Neuronal stem cell (in vitro differentiated cells): ENCODE results near the gene TRIM63.

Source experiments
- DNase-seq: peaks from one replicate; pipeline ENCODE4 v3.0.0-alpha.2; 2013; ENCODE audit warnings: low spot score
- H2AFZ ChIP-seq: one replicate; pipeline ENCODE4 v1.6.1; 2013; ENCODE audit warnings: mild to moderate bottlenecking, low read length, inconsistent platforms
- H2AK5ac ChIP-seq: 2 replicates; pipeline ENCODE4 v1.6.1; 2013; ENCODE audit warnings: low read depth, mild to moderate bottlenecking, inconsistent platforms, low read length, moderate library complexity, mixed read lengths
- H2BK120ac ChIP-seq: 2 replicates; pipeline ENCODE4 v1.6.1; 2013; ENCODE audit warnings: low read depth, mild to moderate bottlenecking, inconsistent platforms, low read length, moderate library complexity, mixed read lengths
- H2BK12ac ChIP-seq: one replicate; pipeline ENCODE4 v1.6.1; 2013; ENCODE audit warnings: low read length, inconsistent platforms
- H2BK15ac ChIP-seq: 2 replicates; pipeline ENCODE4 v1.6.1; 2013; ENCODE audit warnings: mild to moderate bottlenecking, low read length, inconsistent platforms, mixed read lengths
- H2BK5ac ChIP-seq: one replicate; pipeline ENCODE4 v1.6.1; 2013; ENCODE audit warnings: inconsistent platforms, mild to moderate bottlenecking, low read length, moderate library complexity
- H3K14ac ChIP-seq: one replicate; pipeline ENCODE4 v1.6.1; 2013; ENCODE audit warnings: low read length, inconsistent platforms
- H3K18ac ChIP-seq: 2 replicates; pipeline ENCODE4 v1.6.1; 2013; ENCODE audit warnings: low read length, inconsistent platforms
- H3K23ac ChIP-seq: 2 replicates; pipeline ENCODE4 v1.6.1; 2013; ENCODE audit warnings: low read depth, mild to moderate bottlenecking, mixed read lengths, low read length, inconsistent platforms; ENCODE audit not compliant: poor library complexity
- H3K27ac ChIP-seq: replicated peaks from 3 replicates; pipeline ENCODE4 v1.5.1; 2013; ENCODE audit warnings: low read length, inconsistent platforms
- H3K27me3 ChIP-seq, 3 experiments: 2 replicates each; pipeline ENCODE4 v1.6.1; 2013; ENCODE audit warnings: low read length in 3 of 3, mild to moderate bottlenecking in 2 of 3, inconsistent platforms in 1 of 3, low read depth in 1 of 3, mixed read lengths in 1 of 3, moderate library complexity in 1 of 3; ENCODE audit not compliant: control insufficient read depth in 3 of 3, insufficient read depth in 3 of 3
- H3K36me3 ChIP-seq, 2 donors: replicated peaks in 1 of 2; 2 replicates each; pipeline ENCODE4 v1.6.1; 2013; ENCODE audit warnings: low read length in 2 of 2; ENCODE audit not compliant: control insufficient read depth in 2 of 2, insufficient read depth in 2 of 2
- H3K4ac ChIP-seq: 2 replicates; pipeline ENCODE4 v1.6.1; 2013; ENCODE audit warnings: inconsistent platforms, mild to moderate bottlenecking, low read length, moderate library complexity
- H3K4me1 ChIP-seq, 2 donors: 1 replicate in 1 of 2; 2 replicates in 1 of 2; pipeline ENCODE4 v1.6.1; 2013; ENCODE audit warnings: low read length in 2 of 2, low read depth in 1 of 2; ENCODE audit not compliant: control insufficient read depth in 2 of 2, insufficient read depth in 1 of 2
- H3K4me2 ChIP-seq: one replicate; pipeline ENCODE4 v1.6.1; 2013; ENCODE audit warnings: mild to moderate bottlenecking, low read length, inconsistent platforms; ENCODE audit not compliant: insufficient read depth, poor library complexity, severe bottlenecking
- H3K4me3 ChIP-seq, 2 donors: 2 replicates each; pipeline ENCODE4 v1.5.1; 2013; ENCODE audit warnings: low read length in 2 of 2, mild to moderate bottlenecking in 2 of 2, inconsistent platforms in 1 of 2, moderate library complexity in 1 of 2
- H3K79me1 ChIP-seq: one replicate; pipeline ENCODE4 v1.6.1; 2013; ENCODE audit warnings: low read depth, mild to moderate bottlenecking, inconsistent platforms, low read length, moderate library complexity
- H3K9ac ChIP-seq: one replicate; pipeline ENCODE4 v1.6.1; 2013; ENCODE audit warnings: mild to moderate bottlenecking, low read depth, low read length, inconsistent platforms; ENCODE audit not compliant: poor library complexity
- H3K9me3 ChIP-seq, 2 donors: replicated peaks in 1 of 2; 2 replicates each; pipeline versions ENCODE3 to v1.6.1; 2013; ENCODE audit warnings: low read length in 2 of 2, mild to moderate bottlenecking in 2 of 2, inconsistent platforms in 1 of 2, low read depth in 1 of 2, mixed read lengths in 1 of 2, moderate library complexity in 1 of 2; ENCODE audit not compliant: control insufficient read depth in 2 of 2, insufficient read depth in 1 of 2
- H4K8ac ChIP-seq: one replicate; pipeline ENCODE4 v1.6.1; 2013; ENCODE audit warnings: low read depth, mild to moderate bottlenecking, inconsistent platforms, low read length, moderate library complexity
- H4K91ac ChIP-seq: one replicate; pipeline ENCODE4 v1.6.1; 2013; ENCODE audit warnings: low read length, low read depth, mild to moderate bottlenecking, inconsistent platforms; ENCODE audit not compliant: poor library complexity
- WGBS, 2 donors: extraction: QIAGEN DNeasy Blood & Tissue Kit; methylation state at CpG; one replicate each; pipeline ENCODE4 v1.1.7; 2013; ENCODE audit warnings: missing lambda C conversion rate in 2 of 2, mixed read lengths in 1 of 2; ENCODE audit not compliant: insufficient read length in 2 of 2, insufficient replicate concordance in 1 of 2; ENCODE audit errors: extremely low coverage in 2 of 2; 5-methylcytosine and 5-hydroxymethylcytosine counted together

The TRIM63 gene

GRCh38 chr1:26072305-26072704, 4.9 kb upstream of the TRIM63 start:
- H4K91ac ChIP-seq: no peak overlapping the region
- H3K27me3 ChIP-seq: peaks cover 0 to 29% (median 0%) of the 10 kb centered on the region in 3 experiments
- H4K8ac ChIP-seq: no peak overlapping the region
- no peak overlapping the region for H3K23ac ChIP-seq
- H3K9ac ChIP-seq: no peak overlapping the region
- no peak overlapping the region for H2BK5ac ChIP-seq
- H3K4me2 ChIP-seq: no peak overlapping the region
- WGBS, 2 donors: no CpG with 5 or more reads among the region's 6 CpGs
- no peak overlapping the region for H2BK15ac ChIP-seq
- H3K4ac ChIP-seq: no peak overlapping the region
- H3K79me1 ChIP-seq: no peaks in the 10 kb centered on the region
- H3K36me3 ChIP-seq: no peaks in the 10 kb centered on the region
- no peaks in the 10 kb centered on the region for H3K4me1 ChIP-seq
- no peak overlapping the region for H3K4me3 ChIP-seq
- DNase-seq: no peak
- no peak overlapping the region for H2BK120ac ChIP-seq
- no peak overlapping the region for H3K14ac ChIP-seq
- H2AFZ ChIP-seq: no peak overlapping the region
- no peak overlapping the region for H3K18ac ChIP-seq
- H2BK12ac ChIP-seq: no peak overlapping the region
- H3K9me3 ChIP-seq: no peaks in the 10 kb centered on the region
- H3K27ac ChIP-seq: no peak overlapping the region
- no peak overlapping the region for H2AK5ac ChIP-seq

GRCh38 chr1:26070963-26071342, 3.5 kb upstream of the TRIM63 start:
- Histone ChIP-seq H3K79me1 (no peaks in the 10 kb centered on the region), H4K91ac (no peak overlapping the region), H2AK5ac (no peak overlapping the region), H2BK15ac (no peak overlapping the region), H2BK120ac (no peak overlapping the region), H3K4me3 (no peak overlapping the region), H3K9me3 (no peaks in the 10 kb centered on the region), H2BK5ac (no peak overlapping the region), H3K27me3 (peaks cover 0 to 42% (median 0%) of the 10 kb centered on the region in 3 experiments), H3K36me3 (no peaks in the 10 kb centered on the region), H3K23ac (no peak overlapping the region), H2BK12ac (no peak overlapping the region), H3K4me1 (no peaks in the 10 kb centered on the region), H3K9ac (no peak overlapping the region), H4K8ac (no peak overlapping the region), H3K4me2 (no peak overlapping the region), H3K27ac (no peak overlapping the region), H2AFZ (no peak overlapping the region), H3K14ac (no peak overlapping the region), H3K18ac (no peak overlapping the region), H3K4ac (no peak overlapping the region)
- DNase-seq: no peak
- WGBS, 2 donors: no CpG with 5 or more reads among the region's 6 CpGs

GRCh38 chr1:26070296-26070962, 3.0 kb upstream of the TRIM63 start:
- Histone ChIP-seq H3K79me1 (no peaks in the 10 kb centered on the region), H2AFZ (no peak overlapping the region), H4K8ac (no peak overlapping the region), H4K91ac (no peak overlapping the region), H3K4me3 (no peak overlapping the region), H3K27ac (no peak overlapping the region), H3K4me2 (no peak overlapping the region), H3K18ac (no peak overlapping the region), H3K36me3 (no peaks in the 10 kb centered on the region), H3K27me3 (peaks cover 0 to 45% (median 0%) of the 10 kb centered on the region in 3 experiments), H3K9me3 (no peaks in the 10 kb centered on the region), H3K23ac (no peak overlapping the region), H2BK12ac (no peak overlapping the region), H2AK5ac (no peak overlapping the region), H2BK15ac (no peak overlapping the region), H2BK5ac (no peak overlapping the region), H2BK120ac (no peak overlapping the region), H3K4ac (no peak overlapping the region), H3K14ac (no peak overlapping the region), H3K9ac (no peak overlapping the region), H3K4me1 (no peaks in the 10 kb centered on the region)
- WGBS, 2 donors: no CpG with 5 or more reads among the region's 4 CpGs
- no peak for DNase-seq

GRCh38 chr1:26069941-26070295, 2.5 kb upstream of the TRIM63 start:
- Histone ChIP-seq H2BK120ac (no peak overlapping the region), H3K36me3 (no peaks in the 10 kb centered on the region), H3K14ac (no peak overlapping the region), H3K79me1 (no peaks in the 10 kb centered on the region), H4K8ac (no peak overlapping the region), H3K4me2 (no peak overlapping the region), H2BK5ac (no peak overlapping the region), H3K4ac (no peak overlapping the region), H2AFZ (no peak overlapping the region), H2AK5ac (no peak overlapping the region), H3K23ac (no peak overlapping the region), H3K9me3 (no peaks in the 10 kb centered on the region), H2BK12ac (no peak overlapping the region), H3K27me3 (peaks cover 0 to 45% (median 0%) of the 10 kb centered on the region in 3 experiments), H4K91ac (no peak overlapping the region), H3K18ac (no peak overlapping the region), H3K27ac (no peak overlapping the region), H2BK15ac (no peak overlapping the region), H3K4me3 (no peak overlapping the region), H3K4me1 (no peaks in the 10 kb centered on the region), H3K9ac (no peak overlapping the region)
- no CpG with 5 or more reads among the region's 1 CpG for WGBS, 2 donors
- DNase-seq: no peak
